T47D (cell line): ENCODE results near the gene HLA-DRB1.
A peak's percentile ranks its signal among the peaks of the same experiment; 100 is the strongest.

ENCODE experiments used
- DNase-seq, 2 experiments: peaks; one replicate each; pipeline versions ENCODE4 v3.0.0 to v3.0.0-alpha.2; 2011 to 2012; ENCODE audit warnings: low read depth in 1 of 2, low spot score in 1 of 2
- JUND ChIP-seq: IDR thresholded peaks from 2 replicates; pipeline ENCODE4 v1.6.1; 2012; ENCODE audit warnings: low read depth
- in situ Hi-C: cut with HindIII; loops from 2 replicates; pipeline ENCODE4 v1.10.0; 2016; ENCODE audit warnings: low sequenced_read_pairs, low pct_unique_long_range_greater_than_20kb

HLA-DRB1 gene

GRCh38 chr6:32622545-32623401, 33.1 kb upstream of the HLA-DRB1 start:
- DNase-seq: peak; percentile 35 to 76
- TF ChIP-seq JUND: no peak
- in situ Hi-C loops: no loop called here

GRCh38 chr6:32621372-32621771, 31.7 kb upstream of the HLA-DRB1 start:
- no peak for DNase-seq

GRCh38 chr6:32617751-32618150, 28.1 kb upstream of the HLA-DRB1 start:
- no peak for TF ChIP-seq JUND
- no peak for DNase-seq
- in situ Hi-C loops: no loop called here

More at GRCh38 chr6:32621372-32621771, 31.7 kb upstream of the HLA-DRB1 start:
- in situ Hi-C loops: no loop called here
- no peak for TF ChIP-seq JUND

- in situ Hi-C loops: no loop called here
- DNase-seq: no peak
These were observed 26.4 kb upstream of the HLA-DRB1 start for GRCh38 chr6:32615885-32616532.

GRCh38 chr6:32614366-32615081, 24.9 kb upstream of the HLA-DRB1 start:
- in situ Hi-C loops: no loop called here
- no peak for TF ChIP-seq JUND
- no peak for DNase-seq

More at GRCh38 chr6:32615885-32616532, 26.4 kb upstream of the HLA-DRB1 start:
- TF ChIP-seq JUND: no peak

- TF ChIP-seq JUND: no peak
- in situ Hi-C loops: no loop called here
These were observed 23.8 kb upstream of the HLA-DRB1 start for GRCh38 chr6:32613475-32613874.

GRCh38 chr6:32610682-32611296, 21.1 kb upstream of the HLA-DRB1 start:
- in situ Hi-C loops: no loop called here
- no peak for DNase-seq
- no peak for TF ChIP-seq JUND

More at GRCh38 chr6:32613475-32613874, 23.8 kb upstream of the HLA-DRB1 start:
- DNase-seq: no peak

- in situ Hi-C loops: no loop called here
- peak; percentile 60 to 93 for DNase-seq
- TF ChIP-seq JUND: no peak
These were observed 20.3 kb upstream of the HLA-DRB1 start for GRCh38 chr6:32609731-32610640.

- DNase-seq: no peak
- in situ Hi-C loops: no loop called here
- no peak for TF ChIP-seq JUND
These were observed 19.7 kb upstream of the HLA-DRB1 start for GRCh38 chr6:32609391-32609730.

GRCh38 chr6:32608362-32608761, 18.7 kb upstream of the HLA-DRB1 start:
- no peak for DNase-seq
- in situ Hi-C loops: no loop called here
- no peak for TF ChIP-seq JUND

GRCh38 chr6:32607988-32608298, 18.3 kb upstream of the HLA-DRB1 start:
- no peak for TF ChIP-seq JUND
- in situ Hi-C loops: no loop called here
- DNase-seq: no peak

- DNase-seq: no peak
- in situ Hi-C loops: no loop called here
These were observed 17.8 kb upstream of the HLA-DRB1 start for GRCh38 chr6:32607263-32607987.

More at GRCh38 chr6:32607263-32607987, 17.8 kb upstream of the HLA-DRB1 start:
- TF ChIP-seq JUND: no peak
